Activated T-cell treated with anti-CD3 and anti-CD28 coated beads, Interleukin-2, amount 50 U/mL, for 48 hours (primary cell): ENCODE results near the gene IMMP1L.

ENCODE experiments used
- DNase-seq, 2 experiments: peaks; one replicate each; pipeline ENCODE4 v3.0.0-alpha.2; 2020

IMMP1L gene

GRCh38 chr11:31464436-31464835 is 45.0 kb downstream of the IMMP1L start:
- no peak for DNase-seq

- DNase-seq: no peak
Observed at GRCh38 chr11:31455177-31455576, 54.2 kb downstream of the IMMP1L start.

- DNase-seq: no peak
Observed at GRCh38 chr11:31450841-31451240, 58.6 kb downstream of the IMMP1L start.

GRCh38 chr11:31449040-31449439 is 60.4 kb downstream of the IMMP1L start:
- DNase-seq: no peak

GRCh38 chr11:31445621-31446020 is 63.8 kb downstream of the IMMP1L start:
- no peak for DNase-seq

GRCh38 chr11:31443802-31444201 is 65.6 kb downstream of the IMMP1L start:
- DNase-seq: no peak

GRCh38 chr11:31442086-31442485 is 67.3 kb downstream of the IMMP1L start:
- DNase-seq: no peak

- no peak for DNase-seq
Observed at GRCh38 chr11:31441296-31441695, 68.1 kb downstream of the IMMP1L start.

GRCh38 chr11:31437742-31438435 is 71.5 kb downstream of the IMMP1L start:
- no peak for DNase-seq

GRCh38 chr11:31433851-31434250 is 75.6 kb downstream of the IMMP1L start:
- DNase-seq: no peak

GRCh38 chr11:31424652-31425051 is 84.8 kb downstream of the IMMP1L start:
- DNase-seq: no peak

GRCh38 chr11:31422703-31423102 is 86.7 kb downstream of the IMMP1L start:
- no peak for DNase-seq

- DNase-seq: no peak
Observed at GRCh38 chr11:31421820-31422219, 87.6 kb downstream of the IMMP1L start.

- DNase-seq: no peak
Observed at GRCh38 chr11:31419669-31420068, 89.8 kb downstream of the IMMP1L start.

- no peak for DNase-seq
Observed at GRCh38 chr11:31419138-31419537, 90.3 kb downstream of the IMMP1L start.

GRCh38 chr11:31417816-31418215 is 91.6 kb downstream of the IMMP1L start:
- no peak for DNase-seq

GRCh38 chr11:31417357-31417756 is 92.1 kb downstream of the IMMP1L start:
- DNase-seq: no peak

GRCh38 chr11:31415435-31415834 is 94.0 kb downstream of the IMMP1L start:
- DNase-seq: no peak

- no peak for DNase-seq
Observed at GRCh38 chr11:31414338-31414737, 95.1 kb downstream of the IMMP1L start.

GRCh38 chr11:31412946-31413345 is 96.5 kb downstream of the IMMP1L start:
- DNase-seq: no peak

- DNase-seq: no peak
Observed at GRCh38 chr11:31408201-31408600, 101.2 kb downstream of the IMMP1L start.

- DNase-seq: no peak
Observed at GRCh38 chr11:31404614-31405013, 104.8 kb downstream of the IMMP1L start.

- DNase-seq: no peak
Observed at GRCh38 chr11:31397239-31397834, 112.1 kb downstream of the IMMP1L start.

GRCh38 chr11:31387379-31387778 is 122.0 kb downstream of the IMMP1L start:
- no peak for DNase-seq

- DNase-seq: no peak
Observed at GRCh38 chr11:31383116-31383515, 126.3 kb downstream of the IMMP1L start.
